CD1c-positive myeloid dendritic cell (primary cell): ENCODE measurements around the gene CENPB.
"Not testable (repeated sequence)": the region's sequence is repeated elsewhere in the genome, so short reads cannot be mapped to it uniquely, and the experiment has no call there.

Experiments
- DNase-seq: peaks from one replicate; pipeline ENCODE4 v3.0.0-alpha.2; 2016; ENCODE audit errors: extremely low spot score

The CENPB gene

DNA sequence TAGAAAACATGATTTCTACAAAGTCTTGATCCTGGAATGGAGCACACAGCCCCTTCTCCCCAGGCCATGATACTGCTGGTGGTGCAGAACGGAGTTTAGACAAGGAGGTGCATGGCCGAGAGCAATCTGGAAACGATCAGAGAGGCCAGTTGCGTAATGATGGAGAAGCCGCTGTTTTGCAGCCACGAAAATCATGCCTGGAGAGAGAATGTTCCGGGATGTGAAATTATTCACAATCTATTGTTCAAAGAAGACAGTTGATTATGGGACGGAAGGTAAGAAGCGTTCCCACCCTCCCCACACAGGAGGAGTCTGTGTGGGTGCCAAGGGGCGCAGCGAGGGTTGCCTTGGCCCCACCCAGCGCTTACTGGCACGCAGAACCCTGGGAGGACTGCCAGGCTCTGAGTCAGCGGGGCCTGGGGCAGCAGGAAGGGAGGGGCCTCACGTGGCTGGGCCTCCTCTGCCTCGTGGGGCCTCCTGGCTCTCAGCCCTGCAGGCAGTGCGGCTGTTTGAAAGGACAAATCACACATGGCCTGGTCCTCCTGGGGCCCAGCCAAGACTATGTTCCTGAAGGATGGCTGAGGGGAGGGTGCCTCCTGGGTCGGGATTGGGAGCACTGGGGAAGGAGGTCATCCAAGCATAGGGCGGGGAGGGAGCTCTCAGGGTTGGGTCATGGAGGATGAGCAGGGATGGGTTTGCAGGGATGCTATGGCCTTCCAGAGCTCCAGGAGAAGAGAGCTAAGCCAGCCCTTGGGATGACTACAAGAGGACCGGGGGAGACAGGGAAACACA, 25.1 kb upstream of the CENPB start:
- DNase-seq, result peak; percentile 95

DNA sequence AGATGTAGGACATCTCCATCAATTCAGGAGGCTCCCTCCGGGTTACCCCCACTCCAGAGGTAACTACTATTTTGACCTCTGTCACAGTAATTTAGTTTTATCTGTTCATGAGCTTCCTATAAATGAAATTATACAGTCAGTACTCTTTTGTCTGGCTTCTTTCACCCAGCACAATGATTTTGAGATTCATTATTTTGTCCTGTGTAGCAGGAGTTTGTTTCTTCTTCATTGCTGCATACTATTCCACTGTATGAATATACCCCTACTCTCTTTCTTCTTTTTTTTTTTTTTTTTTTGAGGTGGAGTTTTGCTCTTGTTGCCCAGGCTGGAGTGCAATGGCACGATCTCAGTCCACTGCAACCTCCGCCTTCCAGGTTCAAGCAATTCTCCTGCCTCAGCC, 22.0 kb upstream of the CENPB start:
- DNase-seq, result no peak

DNA sequence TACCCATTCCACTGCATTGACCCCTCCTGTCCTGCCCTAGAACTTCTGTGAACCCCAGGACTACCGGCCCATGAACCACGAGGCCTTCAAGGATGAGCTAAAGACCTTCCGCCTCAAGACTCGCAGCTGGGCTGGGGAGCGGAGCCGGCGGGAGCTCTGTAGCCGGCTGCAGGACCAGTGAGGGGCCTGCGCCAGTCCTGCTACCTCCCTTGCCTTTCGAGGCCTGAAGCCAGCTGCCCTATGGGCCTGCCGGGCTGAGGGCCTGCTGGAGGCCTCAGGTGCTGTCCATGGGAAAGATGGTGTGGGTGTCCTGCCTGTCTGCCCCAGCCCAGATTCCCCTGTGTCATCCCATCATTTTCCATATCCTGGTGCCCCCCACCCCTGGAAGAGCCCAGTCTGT, 18.2 kb upstream of the CENPB start:
- DNase-seq, result no peak

DNA sequence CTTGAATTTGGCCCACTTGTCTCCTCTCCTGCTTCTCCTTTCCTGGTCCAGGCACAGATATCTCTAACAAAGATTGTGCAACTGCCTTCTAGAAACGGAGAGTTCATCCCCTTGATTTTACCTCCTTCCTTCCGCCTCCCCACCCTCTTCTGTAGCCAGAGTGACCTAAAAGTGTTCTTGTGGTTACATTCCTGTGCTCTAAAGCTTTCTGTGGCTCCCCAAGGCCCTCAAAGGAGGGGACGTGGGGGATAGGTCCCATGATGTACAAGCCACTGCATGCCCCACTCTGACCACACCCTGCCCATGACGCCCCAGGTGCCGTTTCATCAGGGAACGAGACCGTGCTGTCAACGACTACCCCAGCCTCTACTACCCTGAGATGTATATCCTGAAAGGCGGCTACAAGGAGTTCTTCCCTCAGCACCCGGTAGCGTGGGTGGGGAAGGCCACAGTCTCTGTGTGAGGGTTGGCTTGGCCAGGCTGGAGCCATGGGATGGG, 17.8 kb upstream of the CENPB start:
- no peak for DNase-seq

DNA sequence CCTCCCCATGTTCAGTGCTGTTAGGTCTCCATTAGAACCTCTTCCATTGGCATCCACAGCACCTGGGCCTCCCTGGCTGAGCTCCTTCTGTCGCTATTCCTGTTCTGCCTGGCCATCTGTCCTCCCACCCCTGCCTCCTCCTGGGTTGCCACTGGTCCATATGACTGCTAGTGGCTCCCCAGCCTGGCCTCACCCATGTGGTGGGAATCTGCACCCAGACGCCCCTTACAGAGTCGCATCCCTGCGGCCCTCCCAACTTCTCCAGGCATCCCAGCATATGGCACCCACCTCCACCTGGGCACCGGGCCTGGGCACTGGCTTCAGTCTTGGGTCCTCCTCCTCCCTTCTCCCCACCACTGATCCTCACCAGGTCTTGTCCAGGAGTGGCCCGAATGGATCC, 17.3 kb upstream of the CENPB start:
- DNase-seq, result no peak

DNA sequence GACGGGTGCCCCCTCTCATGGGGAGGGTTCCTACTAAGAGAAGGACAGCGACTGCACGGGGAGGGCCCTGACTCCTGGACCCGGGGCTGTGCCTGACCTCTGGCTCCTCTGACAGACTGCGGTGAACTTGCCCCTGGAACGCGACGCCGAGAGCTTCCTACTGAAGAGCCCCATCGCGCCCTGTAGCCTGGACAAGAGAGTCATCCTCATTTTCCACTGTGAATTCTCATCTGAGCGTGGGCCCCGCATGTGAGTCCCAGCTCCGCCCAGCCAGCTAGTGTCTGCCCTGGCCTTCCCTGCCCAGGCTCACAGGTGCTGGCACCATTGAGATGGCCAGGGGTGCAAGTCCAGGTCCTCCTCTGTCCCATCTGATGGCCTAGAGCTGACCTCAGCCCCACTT, 16.7 kb upstream of the CENPB start:
- DNase-seq, result no peak

DNA sequence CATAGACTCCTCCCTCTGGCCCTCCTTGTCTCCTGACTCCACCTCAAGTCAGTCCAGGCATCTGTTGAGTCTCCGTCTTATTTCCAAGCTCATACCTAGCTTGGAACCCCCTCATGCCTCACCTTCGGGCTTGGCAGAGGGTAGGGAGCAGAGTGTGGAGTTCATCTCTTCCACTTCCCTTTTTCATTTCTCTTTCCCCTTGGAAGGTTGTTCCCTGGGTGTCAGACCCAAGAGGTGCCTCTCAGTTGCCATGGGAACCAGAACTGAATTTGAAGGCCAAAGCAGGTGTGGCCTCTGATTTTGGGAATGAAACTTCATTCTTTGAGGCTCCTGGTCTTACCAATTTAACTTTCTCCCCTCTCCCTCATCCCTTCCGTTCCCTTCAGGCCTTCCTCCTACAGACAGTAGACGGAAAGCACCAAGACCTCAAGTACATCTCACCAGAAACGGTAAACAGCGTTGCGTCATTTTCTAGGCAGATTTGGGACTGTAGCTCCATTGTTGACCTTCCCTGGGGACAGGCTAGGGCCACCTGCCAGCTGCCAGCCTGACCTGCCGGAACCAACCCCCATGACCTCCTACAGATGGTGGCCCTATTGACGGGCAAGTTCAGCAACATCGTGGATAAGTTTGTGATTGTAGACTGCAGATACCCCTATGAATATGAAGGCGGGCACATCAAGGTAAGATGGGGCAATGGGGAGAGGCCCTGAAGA, 16.1 kb upstream of the CENPB start:
- DNase-seq, result no peak

DNA sequence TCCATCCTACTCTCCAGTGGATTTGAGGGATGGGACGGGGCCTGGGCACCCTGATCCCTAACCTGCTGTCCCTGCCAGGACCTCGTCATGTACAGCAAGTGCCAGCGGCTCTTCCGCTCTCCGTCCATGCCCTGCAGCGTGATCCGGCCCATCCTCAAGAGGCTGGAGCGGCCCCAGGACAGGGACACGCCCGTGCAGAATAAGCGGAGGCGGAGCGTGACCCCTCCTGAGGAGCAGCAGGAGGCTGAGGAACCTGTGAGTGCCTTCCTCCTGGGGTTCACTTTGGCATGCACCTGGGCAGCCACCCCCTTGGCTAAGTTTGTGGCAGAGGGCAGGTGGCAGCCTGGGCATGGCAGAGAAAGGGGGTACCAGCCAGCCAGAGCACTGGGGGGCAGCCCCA, 15.3 kb upstream of the CENPB start:
- DNase-seq, result no peak

DNA sequence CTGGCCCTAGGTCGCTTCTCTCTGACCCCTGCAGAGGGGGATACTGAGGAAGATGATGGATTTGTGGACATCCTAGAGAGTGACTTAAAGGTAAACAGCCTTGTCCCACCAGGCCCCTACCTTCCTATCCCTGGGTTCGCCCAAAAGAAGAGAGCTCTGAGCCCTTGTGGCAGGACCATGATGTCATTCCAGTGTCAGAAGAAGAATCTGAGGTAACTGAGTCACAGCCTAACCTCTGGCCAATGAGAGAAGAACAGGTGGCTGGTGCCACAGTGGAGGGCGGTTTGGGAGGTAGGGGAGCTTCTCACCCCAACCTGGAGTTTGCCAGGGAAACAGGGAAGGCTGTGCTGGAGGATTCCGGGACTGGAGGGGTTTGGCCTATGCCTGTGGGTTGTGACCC, 14.8 kb upstream of the CENPB start:
- DNase-seq, result no peak

DNA sequence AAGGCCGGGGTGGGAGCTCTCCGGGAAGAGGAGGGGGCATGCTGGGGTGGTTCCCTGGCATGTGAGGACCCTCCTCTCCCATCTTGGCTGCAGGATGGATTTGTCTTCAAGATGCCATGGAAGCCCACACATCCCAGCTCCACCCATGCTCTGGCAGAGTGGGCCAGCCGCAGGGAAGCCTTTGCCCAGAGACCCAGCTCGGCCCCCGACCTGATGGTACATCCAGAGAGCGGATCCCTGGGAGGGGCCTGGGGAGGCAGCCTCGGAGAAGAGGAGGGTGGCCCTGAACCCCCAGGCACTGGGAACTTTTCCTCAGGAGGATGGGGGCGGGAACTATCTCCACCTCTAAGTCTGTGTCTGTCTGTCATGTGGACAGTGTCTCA, 14.3 kb upstream of the CENPB start:
- no peak for DNase-seq

DNA sequence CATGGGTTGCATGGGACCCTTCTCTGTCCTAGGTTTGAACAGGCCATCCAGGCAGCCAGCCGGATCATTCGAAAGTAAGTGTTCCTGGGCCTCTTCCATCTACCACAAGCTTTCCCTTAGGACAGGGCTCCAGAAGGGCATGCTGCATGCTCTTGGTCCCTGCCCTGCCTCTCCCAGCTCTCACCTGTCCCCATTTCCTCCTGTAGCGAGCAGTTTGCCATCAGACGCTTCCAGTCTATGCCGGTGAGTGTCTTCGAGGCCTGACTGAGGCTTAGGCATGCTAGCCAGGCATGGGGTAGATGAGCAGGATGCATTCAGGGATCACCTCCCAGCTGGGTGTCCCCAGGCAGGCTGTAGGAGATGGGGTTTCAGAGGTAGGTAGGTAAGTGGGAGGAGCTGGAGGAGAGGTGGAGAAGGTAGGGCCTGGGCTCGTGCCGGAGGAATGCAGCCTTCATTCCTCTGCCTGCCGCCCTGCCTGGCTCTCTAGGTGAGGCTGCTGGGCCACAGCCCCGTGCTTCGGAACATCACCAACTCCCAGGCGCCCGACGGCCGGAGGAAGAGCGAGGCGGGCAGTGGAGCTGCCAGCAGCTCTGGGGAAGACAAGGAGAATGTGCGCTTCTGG, 13.8 kb upstream of the CENPB start:
- no peak for DNase-seq

DNA sequence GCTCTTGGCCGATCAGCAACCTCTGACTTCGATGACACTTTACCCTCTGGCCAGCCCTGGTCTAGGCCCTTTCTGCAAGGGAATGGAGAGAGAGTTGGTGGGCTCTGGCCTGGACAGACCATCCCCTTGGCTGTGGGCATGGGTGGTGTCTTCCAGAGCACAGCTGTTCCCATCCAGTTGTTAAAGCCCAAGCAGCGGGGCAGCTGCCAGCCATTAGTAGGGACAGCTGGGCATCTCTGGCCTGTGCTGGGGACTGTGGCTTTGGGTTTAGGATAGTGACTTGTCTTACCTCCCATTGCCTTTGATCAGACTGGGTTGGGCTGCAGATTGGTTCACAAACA, 12.3 kb upstream of the CENPB start:
- DNase-seq, result no peak

DNA sequence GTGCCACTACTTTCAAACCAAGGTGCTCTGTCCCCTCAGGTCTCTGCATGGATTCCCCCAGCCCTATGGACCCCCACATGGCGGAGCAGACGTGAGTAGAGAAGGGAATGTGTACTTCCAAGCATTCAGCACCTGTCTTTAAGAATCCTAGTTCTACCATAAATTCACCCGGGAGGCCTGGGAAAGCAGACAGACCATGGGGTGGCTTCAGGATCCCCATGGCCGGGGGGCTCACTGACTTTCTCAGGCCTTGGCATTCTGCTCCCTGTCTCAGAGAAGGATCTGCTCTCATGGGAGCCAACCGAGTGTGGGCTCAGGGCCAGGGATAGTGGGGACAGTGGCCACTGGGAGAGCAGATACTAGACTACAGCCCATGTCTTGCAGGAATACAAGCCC, 11.8 kb upstream of the CENPB start:
- no peak for DNase-seq

DNA sequence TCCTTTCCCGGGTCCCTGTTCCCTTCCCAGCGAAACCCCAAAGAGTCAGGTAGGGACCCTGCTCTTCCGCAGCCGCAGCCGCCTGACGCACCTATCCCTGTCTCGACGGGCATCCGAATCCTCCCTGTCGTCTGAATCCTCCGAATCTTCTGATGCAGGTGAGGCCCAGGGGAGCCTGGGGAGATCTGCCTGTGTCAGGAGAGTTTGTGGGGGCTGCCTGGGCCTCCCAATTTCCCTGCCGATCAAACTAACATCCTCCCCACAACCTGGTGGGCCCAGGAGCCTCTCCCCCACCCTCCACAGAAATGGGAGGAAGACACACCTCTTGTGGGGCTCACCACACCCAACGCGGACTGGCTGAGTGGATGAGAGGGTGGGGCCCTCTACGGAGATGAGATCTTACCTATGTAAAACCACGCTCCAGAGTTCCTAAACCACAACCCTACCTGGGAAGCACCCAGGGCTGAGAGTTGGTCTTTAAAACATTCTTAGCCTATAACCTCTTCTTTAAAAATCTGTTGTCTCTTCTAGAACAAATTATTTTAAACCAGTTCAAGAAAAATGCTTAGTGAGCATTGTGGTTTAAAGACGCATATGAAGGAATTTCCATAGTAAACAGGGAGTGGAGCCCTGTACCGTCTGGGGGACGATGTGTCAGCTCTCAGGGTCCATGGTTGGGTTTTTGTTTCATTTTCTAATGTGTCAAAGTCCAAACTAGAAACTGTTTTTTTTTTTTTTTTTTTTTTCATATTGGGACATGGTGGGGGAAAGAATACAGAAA, 11.2 kb upstream of the CENPB start:
- DNase-seq, result no peak

DNA sequence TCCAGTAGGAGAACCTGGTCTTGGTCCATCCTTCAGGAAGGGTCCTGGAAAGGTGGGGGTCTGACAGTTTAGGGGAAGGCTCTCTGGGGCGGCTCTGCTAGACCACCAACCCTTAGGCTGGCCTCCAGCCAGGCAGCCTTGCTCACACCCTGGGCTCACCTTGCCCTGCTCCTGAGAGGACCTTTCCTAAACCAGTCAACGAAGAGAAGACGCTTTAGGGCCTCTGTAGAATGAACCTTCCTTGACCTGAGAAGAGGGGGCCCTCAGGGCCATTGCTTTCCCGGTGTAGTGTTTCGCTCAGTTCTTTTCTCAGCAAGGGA, 10.6 kb upstream of the CENPB start:
- DNase-seq, result no peak

DNA sequence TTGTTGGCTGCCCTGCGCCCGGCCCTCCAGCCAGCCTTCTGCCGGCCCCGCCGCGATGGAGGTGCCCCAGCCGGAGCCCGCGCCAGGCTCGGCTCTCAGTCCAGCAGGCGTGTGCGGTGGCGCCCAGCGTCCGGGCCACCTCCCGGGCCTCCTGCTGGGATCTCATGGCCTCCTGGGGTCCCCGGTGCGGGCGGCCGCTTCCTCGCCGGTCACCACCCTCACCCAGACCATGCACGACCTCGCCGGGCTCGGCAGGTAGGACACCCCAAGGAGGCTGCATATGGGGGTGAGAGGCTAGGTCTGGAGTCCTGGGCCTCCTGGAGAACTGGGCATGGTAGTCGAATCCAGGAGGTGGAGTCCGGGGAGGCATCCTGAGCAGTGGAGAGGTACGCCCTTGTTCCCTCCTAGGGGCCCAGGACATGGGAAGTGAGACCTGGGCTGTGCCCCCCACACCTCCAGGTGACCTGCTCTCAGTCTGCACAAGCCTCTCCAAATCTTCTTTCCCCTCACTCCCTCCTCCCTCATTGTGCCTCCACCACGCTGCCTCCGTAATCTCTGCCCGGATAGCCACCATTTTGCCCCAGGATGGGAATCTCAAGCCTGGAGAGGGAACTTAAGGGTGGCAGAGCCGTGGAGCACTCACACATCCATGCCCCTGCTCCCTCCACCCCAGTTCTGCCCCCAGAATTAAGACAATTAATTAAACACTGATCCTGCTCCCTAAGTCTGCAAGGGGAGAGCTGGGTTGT, 10.1 kb upstream of the CENPB start:
- no peak for DNase-seq

DNA sequence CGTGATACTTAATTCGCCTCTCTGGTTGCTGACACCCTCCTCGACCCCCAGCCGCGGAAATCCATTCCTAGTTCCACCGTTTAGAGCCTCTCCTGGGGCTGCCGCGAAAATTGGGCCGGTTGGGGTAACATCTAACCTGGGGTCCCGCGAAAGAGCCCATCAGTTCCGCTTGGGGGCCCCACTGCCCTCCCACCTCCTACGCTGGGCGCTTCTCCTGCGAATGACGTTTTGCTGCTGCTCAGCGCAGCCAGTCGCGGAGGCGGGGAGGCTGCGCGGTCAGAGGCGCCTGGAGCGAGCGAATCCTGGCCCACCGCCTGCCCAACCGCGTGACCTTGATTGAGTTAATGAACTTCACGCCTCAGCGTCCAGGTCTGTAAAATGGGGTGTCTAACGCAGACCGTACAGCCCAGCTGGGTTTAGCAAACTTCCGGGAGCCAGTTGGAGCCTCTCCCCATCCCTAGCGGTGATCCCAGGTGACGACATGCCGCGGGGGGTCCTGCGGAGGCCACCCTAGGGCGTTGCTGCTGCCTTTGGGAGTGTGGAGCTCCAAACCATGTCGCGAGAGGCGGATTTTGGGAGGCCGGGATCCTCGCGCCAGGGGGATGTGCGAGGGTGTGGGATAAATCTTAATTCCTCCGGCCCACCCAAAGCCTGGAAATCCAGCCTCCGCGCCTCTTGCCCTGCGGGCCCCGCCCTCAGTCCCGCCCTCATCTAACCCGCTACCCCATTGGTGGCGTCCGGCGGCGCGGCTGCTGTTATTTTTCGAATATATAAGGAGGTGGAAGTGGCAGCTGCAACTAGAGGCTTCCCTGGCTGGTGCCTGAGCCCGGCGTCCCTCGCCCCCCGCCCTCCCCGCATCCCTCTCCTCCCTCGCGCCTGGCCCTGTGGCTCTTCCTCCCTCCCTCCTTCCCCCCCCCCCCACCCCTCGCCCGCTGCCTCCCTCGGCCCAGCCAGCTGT, 9.2 kb upstream of the CENPB start, which contains the start of gene CDC25B:
CDC25B (plus strand) TSS at position 800 of the 958 bp plus-strand sequence. CDS start 222 bp downstream, outside the sequence.
- DNase-seq, result peak; percentile 91

DNA sequence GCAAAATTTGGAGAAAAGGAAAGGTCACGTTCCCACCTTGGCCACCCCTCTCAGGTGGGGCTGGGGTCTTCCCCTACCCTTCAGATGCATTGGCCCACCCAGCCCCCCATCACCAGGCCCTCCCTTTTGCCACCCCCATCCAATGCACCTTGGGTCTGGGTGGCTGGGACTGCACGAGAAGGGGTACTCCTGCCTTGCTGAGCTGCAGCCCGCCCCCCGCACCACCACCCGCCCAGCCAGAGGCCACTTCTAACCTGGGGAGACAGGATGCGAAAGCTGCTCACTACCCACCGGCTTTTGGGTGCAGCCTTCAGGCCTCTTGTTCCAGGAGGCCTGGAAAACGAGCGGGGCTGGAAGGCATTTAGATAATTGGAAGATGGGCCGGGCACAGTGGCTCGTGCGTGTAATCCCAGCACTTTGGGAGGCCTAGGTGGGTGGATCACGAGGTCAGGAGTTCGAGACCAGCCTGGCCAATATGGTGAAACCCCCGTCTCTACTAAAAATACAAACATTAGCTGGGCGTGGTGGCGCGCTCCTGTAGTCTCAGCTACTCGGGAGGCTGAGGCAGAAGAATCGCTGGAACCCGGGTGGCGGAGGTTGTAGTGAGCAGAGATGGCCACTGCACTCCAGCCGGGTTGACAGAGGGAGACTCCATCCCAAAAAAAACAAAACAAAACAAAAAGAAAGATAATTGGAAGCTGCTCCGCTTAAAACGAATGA, 8.3 kb upstream of the CENPB start:
- no peak for DNase-seq

DNA sequence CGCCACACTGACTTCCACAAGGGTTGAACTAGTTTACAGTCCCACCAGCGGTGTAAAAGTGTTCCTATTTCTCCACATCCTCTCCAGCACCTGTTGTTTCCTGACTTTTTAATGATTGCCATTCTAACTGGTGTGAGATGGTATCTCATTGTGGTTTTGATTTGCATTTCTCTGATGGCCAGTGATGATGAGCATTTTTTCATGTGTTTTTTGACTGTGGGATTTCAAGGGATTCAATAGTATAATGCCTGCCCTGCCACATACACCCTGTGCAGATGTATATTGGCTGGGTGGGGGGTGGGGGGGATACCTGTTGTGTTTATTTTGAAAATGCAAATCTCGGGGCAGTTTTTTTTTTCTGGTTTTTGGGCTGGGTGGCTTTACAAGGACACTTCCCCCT, 7.6 kb upstream of the CENPB start:
- not testable (repeated sequence) for DNase-seq

DNA sequence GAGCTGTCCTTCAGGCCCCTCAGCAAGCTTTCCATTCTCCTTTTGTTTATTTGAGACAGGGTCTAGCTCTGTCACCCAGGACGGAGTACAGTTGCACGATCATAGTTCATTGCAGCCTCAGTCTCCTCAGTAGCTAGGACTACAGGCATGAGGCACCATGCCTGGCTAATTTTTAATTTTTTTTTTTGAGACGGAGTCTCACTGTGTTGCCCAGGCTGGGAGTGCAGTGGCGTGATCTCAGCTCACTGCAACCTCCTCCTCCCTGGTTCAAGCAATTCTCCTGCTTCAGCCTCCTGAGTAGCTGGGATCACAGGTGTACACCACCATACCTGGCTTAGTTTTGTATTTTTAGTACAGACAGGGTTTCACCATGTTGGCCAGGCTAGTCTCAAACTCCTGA, 2.7 kb upstream of the CENPB start:
- DNase-seq, result not testable (repeated sequence)
